GM12875 (cell line): Measurements from ENCODE around the gene TLE4.

ENCODE experiments used
- H3K4me3 ChIP-seq: one replicate; pipeline ENCODE4 v1.5.1; 2011; ENCODE audit warnings: low read depth, low read length, control low read depth
- CTCF ChIP-seq: IDR thresholded peaks from 2 replicates; pipeline ENCODE4 v1.5.1; 2011; ENCODE audit warnings: low read depth, mild to moderate bottlenecking, control low read depth, inconsistent platforms, low read length, moderate library complexity, borderline replicate concordance; ENCODE audit not compliant: insufficient read depth

Gene TLE4

GRCh38 chr9:79757881-79758669 is 186.3 kb downstream of the TLE4 start:
- H3K4me3 ChIP-seq: no peak overlapping the region
- no peak for TF ChIP-seq CTCF

GRCh38 chr9:79759460-79759859 is 187.7 kb downstream of the TLE4 start:
- H3K4me3 ChIP-seq: no peak overlapping the region
- TF ChIP-seq CTCF: no peak

- TF ChIP-seq CTCF: no peak
- H3K4me3 ChIP-seq: no peak overlapping the region
These were observed 190.3 kb downstream of the TLE4 start for GRCh38 chr9:79762070-79762469.

GRCh38 chr9:79763671-79764285 is 192.0 kb downstream of the TLE4 start:
- no peak for TF ChIP-seq CTCF
- H3K4me3 ChIP-seq: no peak overlapping the region

- no peak overlapping the region for H3K4me3 ChIP-seq
- TF ChIP-seq CTCF: no peak
These were observed 192.6 kb downstream of the TLE4 start for GRCh38 chr9:79764374-79764773.

- H3K4me3 ChIP-seq: no peak overlapping the region
- TF ChIP-seq CTCF: no peak
These were observed 193.7 kb downstream of the TLE4 start for GRCh38 chr9:79765466-79765865.

GRCh38 chr9:79766091-79766490 is 194.3 kb downstream of the TLE4 start:
- no peak overlapping the region for H3K4me3 ChIP-seq
- no peak for TF ChIP-seq CTCF
